K562 (cell line): ENCODE measurements around the gene BTBD18. TPM values are rescaled to one million over a fixed set of nuclear protein-coding genes. Genes with fewer than 3 reads are reported as not detected.

Source experiments
- BDP1 ChIP-seq: IDR thresholded peaks from 3 replicates; pipeline ENCODE4 v1.6.1; 2011; ENCODE audit not compliant: insufficient read length, insufficient read depth
- FOS ChIP-seq: IDR thresholded peaks from 3 replicates; pipeline ENCODE4 v1.6.1; 2011; ENCODE audit not compliant: insufficient read length; ENCODE audit errors: extremely low read depth
- HNRNPH1 ChIP-seq: fragments of 200-400 bp; formaldehyde crosslinking; optimal IDR thresholded peaks from 2 replicates; pipeline ENCODE3; 2017; ENCODE audit warnings: low read depth, mild to moderate bottlenecking, low read length, moderate library complexity
- MYNN ChIP-seq, 2 experiments: sonication (generic); formaldehyde crosslinking in 1 of 2; IDR thresholded peaks; 2 replicates each; pipeline versions ENCODE4 v1.5.0 to v1.6.1; 2016 to 2020; ENCODE audit warnings: antibody characterized with exemption in 1 of 2, missing genetic modification reagents in 1 of 2
- NCOA6 ChIP-seq: fragments of 450-650 bp; IDR thresholded peaks from 2 replicates; pipeline ENCODE4 v1.6.1; 2017; ENCODE audit warnings: mild to moderate bottlenecking
- PML ChIP-seq: IDR thresholded peaks from 2 replicates; pipeline ENCODE4 v1.6.1; 2012; ENCODE audit warnings: low read length, inconsistent platforms
- RAD21 ChIP-seq, 2 experiments: fragments of 250-450 bp in 1 of 2; fragments of 450-650 bp in 1 of 2; sonication (Bioruptor Pico) in 1 of 2; formaldehyde crosslinking in 1 of 2; IDR thresholded peaks in 1 of 2; conservative IDR thresholded peaks in 1 of 2; 2 replicates each; pipeline versions ENCODE4 v1.4.0 to v1.8.0; 2020 to 2022; ENCODE audit warnings: mild to moderate bottlenecking in 2 of 2, moderate library complexity in 1 of 2
- RFX5 ChIP-seq: IDR thresholded peaks from 2 replicates; pipeline ENCODE4 v1.6.1; 2011; ENCODE audit warnings: low read depth, mild to moderate bottlenecking, improper control_type of control experiment, low read length
- SMC3 ChIP-seq: conservative IDR thresholded peaks from 2 replicates; pipeline ENCODE4 v1.6.1; 2011; ENCODE audit warnings: low read depth, low read length, improper control_type of control experiment; ENCODE audit not compliant: insufficient read depth
- TGIF2 ChIP-seq: sonication (generic); formaldehyde crosslinking; IDR thresholded peaks from 2 replicates; pipeline ENCODE4 v1.8.1; 2022; ENCODE audit warnings: mild to moderate bottlenecking, missing genetic modification reagents, moderate library complexity
- polyA plus RNA-seq, 8 experiments: library from polyadenylated mRNA; depleted of rRNA in 4 of 8; stranded (reverse) in 5 of 8; unstranded in 3 of 8; fragments of >200 nt; fragmentation: Nextera tagmentation in 2 of 8; fragmentation: Illumina TruSeq in 1 of 8; extraction: Ambion mirVana in 2 of 8; extraction: Trizol in 1 of 8; gene quantifications; 2 replicates each; pipeline versions ENCODE4 v1.2.1 to v1.2.3, GENCODE V29; 2011 to 2014; ENCODE audit warnings: inconsistent platforms in 1 of 8, missing spikeins in 1 of 8
- total RNA-seq, 7 experiments: library from RNA; depleted of rRNA in 6 of 7; stranded (reverse); fragments of >200 nt in 6 of 7; fragmentation: Illumina TruSeq in 2 of 7; extraction: Trizol in 2 of 7; gene quantifications; 2 replicates each; pipeline versions ENCODE4 v1.2.1 to v1.2.3, GENCODE V29; 2011 to 2021; ENCODE audit warnings: low replicate concordance in 1 of 7
- TF ChIP-seq, protein P1 (sequence below), 2 experiments: fragments of 450-650 bp; formaldehyde crosslinking in 1 of 2; IDR thresholded peaks; 2 replicates each; pipeline versions ENCODE4 v1.4.0 to v1.6.1; 2014 to 2020; ENCODE audit warnings: mild to moderate bottlenecking in 2 of 2, borderline replicate concordance in 1 of 2, low read depth in 1 of 2
- TF ChIP-seq, protein P2 (sequence below): fragments of 250-450 bp; sonication (Bioruptor Pico); IDR thresholded peaks from 2 replicates; pipeline ENCODE4 v1.4.0; 2020
- TF ChIP-seq, protein P3 (sequence below): sonication (generic); formaldehyde crosslinking; IDR thresholded peaks from 2 replicates; pipeline ENCODE4 v1.8.0; 2022; ENCODE audit warnings: mild to moderate bottlenecking, missing genetic modification reagents

BTBD18 gene
- total and polyA plus RNA-seq, 9 of the 15 experiments (the other 6 are each of a cell fraction or from before 2014, with no cell fraction given), result 0.06 TPM; not detected in 8

DNA sequence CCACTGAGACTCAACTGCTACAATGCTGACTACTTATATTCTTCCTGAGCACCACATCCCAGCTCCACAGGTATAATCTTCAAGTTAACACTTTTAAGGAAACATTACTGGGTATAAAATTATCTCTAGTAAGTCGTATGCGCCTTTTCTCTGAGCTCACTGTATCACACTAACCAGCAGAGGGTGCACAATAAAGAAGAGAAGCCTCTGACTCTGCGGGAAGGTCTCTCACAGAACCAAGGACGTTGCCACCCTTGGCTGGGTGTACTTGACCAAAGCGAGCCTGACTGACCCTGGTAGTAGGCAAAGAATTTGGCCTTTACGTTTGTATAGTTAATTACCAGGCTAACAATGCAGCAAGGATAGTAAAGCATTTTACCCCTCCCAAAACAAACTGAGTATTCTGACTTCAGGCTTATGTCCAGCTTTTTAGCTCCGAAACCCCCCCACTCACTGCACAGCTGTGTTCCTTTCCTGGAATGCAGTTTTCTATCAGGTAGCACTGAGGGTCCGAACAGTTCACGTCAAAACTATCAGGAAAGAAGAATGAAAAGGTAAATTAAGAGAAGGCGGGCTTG lies at the start of gene BTBD18 (continued):
- TF ChIP-seq, protein P1, sequence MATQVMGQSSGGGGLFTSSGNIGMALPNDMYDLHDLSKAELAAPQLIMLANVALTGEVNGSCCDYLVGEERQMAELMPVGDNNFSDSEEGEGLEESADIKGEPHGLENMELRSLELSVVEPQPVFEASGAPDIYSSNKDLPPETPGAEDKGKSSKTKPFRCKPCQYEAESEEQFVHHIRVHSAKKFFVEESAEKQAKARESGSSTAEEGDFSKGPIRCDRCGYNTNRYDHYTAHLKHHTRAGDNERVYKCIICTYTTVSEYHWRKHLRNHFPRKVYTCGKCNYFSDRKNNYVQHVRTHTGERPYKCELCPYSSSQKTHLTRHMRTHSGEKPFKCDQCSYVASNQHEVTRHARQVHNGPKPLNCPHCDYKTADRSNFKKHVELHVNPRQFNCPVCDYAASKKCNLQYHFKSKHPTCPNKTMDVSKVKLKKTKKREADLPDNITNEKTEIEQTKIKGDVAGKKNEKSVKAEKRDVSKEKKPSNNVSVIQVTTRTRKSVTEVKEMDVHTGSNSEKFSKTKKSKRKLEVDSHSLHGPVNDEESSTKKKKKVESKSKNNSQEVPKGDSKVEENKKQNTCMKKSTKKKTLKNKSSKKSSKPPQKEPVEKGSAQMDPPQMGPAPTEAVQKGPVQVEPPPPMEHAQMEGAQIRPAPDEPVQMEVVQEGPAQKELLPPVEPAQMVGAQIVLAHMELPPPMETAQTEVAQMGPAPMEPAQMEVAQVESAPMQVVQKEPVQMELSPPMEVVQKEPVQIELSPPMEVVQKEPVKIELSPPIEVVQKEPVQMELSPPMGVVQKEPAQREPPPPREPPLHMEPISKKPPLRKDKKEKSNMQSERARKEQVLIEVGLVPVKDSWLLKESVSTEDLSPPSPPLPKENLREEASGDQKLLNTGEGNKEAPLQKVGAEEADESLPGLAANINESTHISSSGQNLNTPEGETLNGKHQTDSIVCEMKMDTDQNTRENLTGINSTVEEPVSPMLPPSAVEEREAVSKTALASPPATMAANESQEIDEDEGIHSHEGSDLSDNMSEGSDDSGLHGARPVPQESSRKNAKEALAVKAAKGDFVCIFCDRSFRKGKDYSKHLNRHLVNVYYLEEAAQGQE (IDR thresholded peaks at IDR 0.05; ENCODE audit: borderline replicate concordance), result peak; percentile 27; the same call in 1 of the 2 replicates
- TF ChIP-seq, protein P1 (CRISPR knock-in tag; IDR thresholded peaks at IDR 0.05; ENCODE audit: low read depth), result no peak
- TF ChIP-seq TGIF2 (no peak), HNRNPH1 (no peak), BDP1 (no peak), RAD21 (CRISPR knock-in tag; conservative IDR thresholded peaks at IDR 0.05 in 1 of 2, IDR thresholded peaks at IDR 0.05 in 1 of 2) (peak; percentile 54 to 67), SMC3 (peak; percentile 45), FOS (no peak), MYNN (IDR thresholded peaks at IDR 0.05) (no peak), MYNN (CRISPR knock-in tag; IDR thresholded peaks at IDR 0.05) (no peak), PML (no peak), RFX5 (no peak), NCOA6 (no peak)
- TF ChIP-seq, protein P2, sequence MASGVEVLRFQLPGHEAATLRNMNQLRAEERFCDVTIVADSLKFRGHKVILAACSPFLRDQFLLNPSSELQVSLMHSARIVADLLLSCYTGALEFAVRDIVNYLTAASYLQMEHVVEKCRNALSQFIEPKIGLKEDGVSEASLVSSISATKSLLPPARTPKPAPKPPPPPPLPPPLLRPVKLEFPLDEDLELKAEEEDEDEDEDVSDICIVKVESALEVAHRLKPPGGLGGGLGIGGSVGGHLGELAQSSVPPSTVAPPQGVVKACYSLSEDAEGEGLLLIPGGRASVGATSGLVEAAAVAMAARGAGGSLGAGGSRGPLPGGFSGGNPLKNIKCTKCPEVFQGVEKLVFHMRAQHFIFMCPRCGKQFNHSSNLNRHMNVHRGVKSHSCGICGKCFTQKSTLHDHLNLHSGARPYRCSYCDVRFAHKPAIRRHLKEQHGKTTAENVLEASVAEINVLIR (CRISPR knock-in tag), result no peak
- TF ChIP-seq, protein P3, sequence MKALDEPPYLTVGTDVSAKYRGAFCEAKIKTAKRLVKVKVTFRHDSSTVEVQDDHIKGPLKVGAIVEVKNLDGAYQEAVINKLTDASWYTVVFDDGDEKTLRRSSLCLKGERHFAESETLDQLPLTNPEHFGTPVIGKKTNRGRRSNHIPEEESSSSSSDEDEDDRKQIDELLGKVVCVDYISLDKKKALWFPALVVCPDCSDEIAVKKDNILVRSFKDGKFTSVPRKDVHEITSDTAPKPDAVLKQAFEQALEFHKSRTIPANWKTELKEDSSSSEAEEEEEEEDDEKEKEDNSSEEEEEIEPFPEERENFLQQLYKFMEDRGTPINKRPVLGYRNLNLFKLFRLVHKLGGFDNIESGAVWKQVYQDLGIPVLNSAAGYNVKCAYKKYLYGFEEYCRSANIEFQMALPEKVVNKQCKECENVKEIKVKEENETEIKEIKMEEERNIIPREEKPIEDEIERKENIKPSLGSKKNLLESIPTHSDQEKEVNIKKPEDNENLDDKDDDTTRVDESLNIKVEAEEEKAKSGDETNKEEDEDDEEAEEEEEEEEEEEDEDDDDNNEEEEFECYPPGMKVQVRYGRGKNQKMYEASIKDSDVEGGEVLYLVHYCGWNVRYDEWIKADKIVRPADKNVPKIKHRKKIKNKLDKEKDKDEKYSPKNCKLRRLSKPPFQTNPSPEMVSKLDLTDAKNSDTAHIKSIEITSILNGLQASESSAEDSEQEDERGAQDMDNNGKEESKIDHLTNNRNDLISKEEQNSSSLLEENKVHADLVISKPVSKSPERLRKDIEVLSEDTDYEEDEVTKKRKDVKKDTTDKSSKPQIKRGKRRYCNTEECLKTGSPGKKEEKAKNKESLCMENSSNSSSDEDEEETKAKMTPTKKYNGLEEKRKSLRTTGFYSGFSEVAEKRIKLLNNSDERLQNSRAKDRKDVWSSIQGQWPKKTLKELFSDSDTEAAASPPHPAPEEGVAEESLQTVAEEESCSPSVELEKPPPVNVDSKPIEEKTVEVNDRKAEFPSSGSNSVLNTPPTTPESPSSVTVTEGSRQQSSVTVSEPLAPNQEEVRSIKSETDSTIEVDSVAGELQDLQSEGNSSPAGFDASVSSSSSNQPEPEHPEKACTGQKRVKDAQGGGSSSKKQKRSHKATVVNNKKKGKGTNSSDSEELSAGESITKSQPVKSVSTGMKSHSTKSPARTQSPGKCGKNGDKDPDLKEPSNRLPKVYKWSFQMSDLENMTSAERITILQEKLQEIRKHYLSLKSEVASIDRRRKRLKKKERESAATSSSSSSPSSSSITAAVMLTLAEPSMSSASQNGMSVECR (CRISPR knock-in tag), result no peak
